HepG2 (cell line): ENCODE data around the gene DGKG. TPM values are rescaled to one million over a fixed set of nuclear protein-coding genes. Genes with fewer than 3 reads are reported as not detected.

Experiments used
- ATAC-seq: fragments of 200-7000 bp; cut with Tn5 transposase; 3 replicates; pipeline ENCODE4 v1.9.1; 2020; ENCODE audit warnings: mild to moderate bottlenecking, moderate library complexity
- BruUV-seq: library from RNA; stranded (reverse); fragments of 400-500 nt; replicated peaks from 2 replicates; lab custom pipeline; 2021; lab: Mats Ljungman, UMichigan
- CTCF ChIA-PET: fragments of 300-600 bp; formaldehyde crosslinking; extraction: SDS; loops from one replicate; lab custom pipeline; 2021; ENCODE audit warnings: low total read pairs, inconsistent platforms, low intra/inter-chr PET ratio; lab: Yijun Ruan, JAX
- POLR2A ChIA-PET: fragments of 350-600 bp; sonication (Branson Sonifier 250); formaldehyde crosslinking; loops from one replicate; lab custom pipeline; 2020; ENCODE audit warnings: antibody characterized with exemption, inconsistent platforms; lab: Yijun Ruan, JAX
- DNase-seq: peaks from one replicate; pipeline ENCODE4 v3.0.0-alpha.2; 2015; ENCODE audit warnings: low spot score
- FAIRE-seq: peaks from 3 replicates; lab custom pipeline; 2011; peaks lifted over from hg19 to GRCh38; lab: Jason Lieb, UNC
- H2AFZ ChIP-seq: one replicate; pipeline ENCODE4 v1.6.1; 2011; ENCODE audit warnings: low read length, inconsistent platforms
- H3K27ac ChIP-seq: fragments of 300-600 bp; 3 replicates; pipeline ENCODE4 v1.8.0; 2011; ENCODE audit warnings: mixed run types, mild to moderate bottlenecking, mixed read lengths, low read length, inconsistent platforms; ENCODE audit not compliant: insufficient read depth; ENCODE audit errors: extremely low read length
- H3K27me3 ChIP-seq, 2 experiments: fragments of 200-600 bp in 1 of 2; 2 replicates in 1 of 2; 3 replicates in 1 of 2; pipeline versions ENCODE4 v1.6.0 to v1.8.0; 2011; ENCODE audit warnings: low read length in 2 of 2, mild to moderate bottlenecking in 2 of 2, moderate library complexity in 2 of 2, inconsistent platforms in 1 of 2; ENCODE audit not compliant: insufficient read depth in 2 of 2, control insufficient read depth in 1 of 2
- H3K36me3 ChIP-seq, 2 experiments: fragments of 200-600 bp in 1 of 2; replicated peaks in 1 of 2; 2 replicates in 1 of 2; 3 replicates in 1 of 2; pipeline versions ENCODE4 v1.5.1 to v1.8.0; 2011; ENCODE audit warnings: low read length in 2 of 2, inconsistent platforms in 1 of 2; ENCODE audit not compliant: insufficient read depth in 2 of 2, control insufficient read depth in 1 of 2
- H3K4me1 ChIP-seq: 2 replicates; pipeline ENCODE4 v1.5.1; 2012; ENCODE audit warnings: low read length, inconsistent platforms; ENCODE audit not compliant: insufficient read depth
- H3K4me2 ChIP-seq: 2 replicates; pipeline ENCODE4 v1.6.0; 2011; ENCODE audit warnings: low read depth, low read length, inconsistent platforms
- H3K4me3 ChIP-seq, 3 experiments: fragments of 200-600 bp in 1 of 3; sonication (generic), shearing (Covaris generic) in 1 of 3; replicated peaks in 1 of 3; 2 replicates each; pipeline ENCODE4 v1.5.1; 2011 to 2016; ENCODE audit warnings: low read length in 3 of 3, inconsistent platforms in 2 of 3, low read depth in 2 of 3, mild to moderate bottlenecking in 2 of 3, control low read depth in 1 of 3, mixed read lengths in 1 of 3; ENCODE audit not compliant: insufficient read depth in 1 of 3
- H3K79me2 ChIP-seq: one replicate; pipeline ENCODE4 v1.6.1; 2011; ENCODE audit warnings: low read length, inconsistent platforms; ENCODE audit not compliant: insufficient read depth
- H3K9ac ChIP-seq: 2 replicates; pipeline ENCODE4 v1.6.0; 2011; ENCODE audit warnings: mild to moderate bottlenecking, low read depth, low read length, inconsistent platforms; ENCODE audit not compliant: insufficient read depth
- H3K9me3 ChIP-seq: 2 replicates; pipeline ENCODE4 v1.5.1; 2012; ENCODE audit warnings: mild to moderate bottlenecking, low read length
- H4K20me1 ChIP-seq: 2 replicates; pipeline ENCODE4 v1.6.0; 2011; ENCODE audit warnings: inconsistent platforms, mild to moderate bottlenecking, low read length, moderate library complexity; ENCODE audit not compliant: insufficient read depth
- AKAP8 ChIP-seq: sonication (generic); formaldehyde crosslinking; IDR thresholded peaks from 2 replicates; pipeline ENCODE4 v1.5.1; 2020; ENCODE audit warnings: mild to moderate bottlenecking, missing genetic modification reagents
- ESRRA ChIP-seq: sonication (generic); formaldehyde crosslinking; IDR thresholded peaks from 2 replicates; pipeline ENCODE4 v1.5.1; 2020; ENCODE audit warnings: mild to moderate bottlenecking, low read depth, missing genetic modification reagents
- KDM1A ChIP-seq: IDR thresholded peaks from 2 replicates; pipeline ENCODE4 v1.6.1; 2016; ENCODE audit warnings: missing compliant biosample characterization
- MED8 ChIP-seq: sonication (generic); formaldehyde crosslinking; IDR thresholded peaks from 2 replicates; pipeline ENCODE4 v1.8.1; 2023; ENCODE audit warnings: mild to moderate bottlenecking, missing genetic modification reagents; ENCODE audit not compliant: insufficient replicate concordance
- NBN ChIP-seq: fragments of 450-650 bp; conservative IDR thresholded peaks from 2 replicates; pipeline ENCODE4 v1.6.1; 2017
- NONO ChIP-seq, 2 experiments: fragments of 450-650 bp in 1 of 2; sonication (generic) in 1 of 2; formaldehyde crosslinking in 1 of 2; IDR thresholded peaks in 1 of 2; conservative IDR thresholded peaks in 1 of 2; 2 replicates each; pipeline versions ENCODE4 v1.6.1 to v1.8.0; 2017 to 2022; ENCODE audit warnings: mild to moderate bottlenecking in 1 of 2, missing genetic modification reagents in 1 of 2, moderate library complexity in 1 of 2
- NR2C2 ChIP-seq: sonication (generic); formaldehyde crosslinking; IDR thresholded peaks from 2 replicates; pipeline ENCODE4 v1.4.0; 2020; ENCODE audit warnings: missing genetic modification reagents, mild to moderate bottlenecking, moderate library complexity, borderline replicate concordance
- REXO4 ChIP-seq: sonication (generic); formaldehyde crosslinking; IDR thresholded peaks from 2 replicates; pipeline ENCODE4 v1.8.0; 2022; ENCODE audit warnings: missing genetic modification reagents, mild to moderate bottlenecking, borderline replicate concordance
- SMARCE1 ChIP-seq: fragments of 450-650 bp; IDR thresholded peaks from 2 replicates; pipeline ENCODE4 v1.6.1; 2017; ENCODE audit warnings: borderline replicate concordance
- ZNF333 ChIP-seq: sonication (generic); formaldehyde crosslinking; IDR thresholded peaks from 2 replicates; pipeline ENCODE4 v1.4.0; 2020; ENCODE audit warnings: mild to moderate bottlenecking, missing genetic modification reagents, borderline replicate concordance
- ZNF816 ChIP-seq: sonication (generic); formaldehyde crosslinking; IDR thresholded peaks from 2 replicates; pipeline ENCODE4 v1.8.0; 2022; ENCODE audit warnings: missing genetic modification reagents, mild to moderate bottlenecking, borderline replicate concordance
- ZNF878 ChIP-seq: sonication (generic); formaldehyde crosslinking; IDR thresholded peaks from 2 replicates; pipeline ENCODE4 v1.8.1; 2023; ENCODE audit warnings: mild to moderate bottlenecking, missing genetic modification reagents, moderate library complexity
- WGBS: methylation state at CpG from one replicate; pipeline ENCODE4 v1.1.6; 2017; ENCODE audit warnings: low lambda C conversion rate; 5-methylcytosine and 5-hydroxymethylcytosine counted together
- in situ Hi-C: cut with HindIII; loops from 2 replicates; pipeline ENCODE4 v1.10.0; 2017; ENCODE audit warnings: low pct_unique_long_range_greater_than_20kb; ENCODE audit not compliant: extremely low pct_ligation_motif_present
- intact Hi-C: fragments of 100-400 bp; cut with micrococcal nuclease; formaldehyde crosslinking; loops from one replicate; pipeline ENCODE4 v1.10.0; 2022; ENCODE audit not compliant: unreplicated experiment
- polyA plus RNA-seq, 8 experiments: library from polyadenylated mRNA; depleted of rRNA in 3 of 8; stranded (reverse) in 7 of 8; unstranded in 1 of 8; fragments of >200 nt; fragmentation: Illumina TruSeq in 4 of 8; extraction: Trizol in 4 of 8; gene quantifications; 2 replicates each; pipeline versions ENCODE4 v1.2.1 to v1.2.3, GENCODE V29; 2011 to 2016; ENCODE audit warnings: low read depth in 4 of 8, missing spikeins in 1 of 8, mixed read lengths in 1 of 8; ENCODE audit not compliant: insufficient read depth in 1 of 8
- total RNA-seq, 5 experiments: library from RNA; depleted of rRNA; stranded (reverse); fragments of >200 nt; fragmentation: Illumina TruSeq; extraction: Trizol; gene quantifications; 2 replicates each; pipeline ENCODE4 v1.2.3, GENCODE V29; 2016; ENCODE audit warnings: low read depth in 1 of 5
- TF ChIP-seq, protein P1 (sequence below): sonication (generic); formaldehyde crosslinking; IDR thresholded peaks from 2 replicates; pipeline ENCODE4; 2020; ENCODE audit warnings: missing genetic modification reagents, mild to moderate bottlenecking, borderline replicate concordance
- TF ChIP-seq, protein P2 (sequence below): sonication (generic); formaldehyde crosslinking; IDR thresholded peaks from 2 replicates; pipeline ENCODE4 v1.4.0; 2020; ENCODE audit warnings: mild to moderate bottlenecking, missing genetic modification reagents
- TF ChIP-seq, protein P3 (sequence below): sonication (generic); formaldehyde crosslinking; IDR thresholded peaks from 2 replicates; pipeline ENCODE4 v1.8.1; 2023; ENCODE audit warnings: missing genetic modification reagents, inconsistent platforms, borderline replicate concordance
- TF ChIP-seq, protein P4 (sequence below): IDR thresholded peaks from 2 replicates; pipeline ENCODE4 v1.6.1; 2016; ENCODE audit warnings: missing compliant biosample characterization, missing genetic modification reagents, borderline replicate concordance

DGKG gene
- total and polyA plus RNA-seq, 2 of the 13 experiments (the other 11 are each of a cell fraction or from before 2014, with no cell fraction given) = 3.8 to 6.2 TPM

DNA sequence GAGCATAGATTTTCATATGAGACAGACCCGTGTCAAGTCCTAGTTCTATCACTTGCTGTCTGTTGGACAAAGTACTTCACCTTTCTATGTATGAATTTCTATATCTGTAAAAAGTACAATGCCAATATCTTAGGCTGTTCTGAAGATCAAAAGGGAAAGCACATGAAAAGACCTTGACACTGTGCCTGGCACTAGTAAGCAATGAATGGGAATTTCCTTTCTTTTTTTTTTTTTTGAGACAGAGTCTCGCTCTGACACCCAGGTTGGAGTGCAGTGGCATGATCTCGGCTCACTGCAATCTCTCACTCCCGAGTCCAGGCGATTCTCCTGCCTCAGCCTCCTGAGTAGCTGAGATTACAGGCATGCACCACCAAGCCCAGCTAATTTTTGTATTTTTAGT is 217.8 kb downstream of the DGKG start:
- H3K4me3 ChIP-seq = no peak overlapping the region
- ATAC-seq (no peak), FAIRE-seq (no peak), DNase-seq (no peak)
- H3K36me3 ChIP-seq = no peaks in the 10 kb centered on the region
- H3K9me3 ChIP-seq = no peaks in the 10 kb centered on the region
- ChIA-PET POLR2A (no interaction called here), CTCF (no interaction called here)
- H3K4me1 ChIP-seq = no peaks in the 10 kb centered on the region
- intact Hi-C loops (no loop called here), in situ Hi-C loops (no loop called here)
- no TSS peak for BruUV-seq
- H3K4me2 ChIP-seq = no peak overlapping the region
- no peak overlapping the region for H3K27ac ChIP-seq
- no peaks in the 10 kb centered on the region for H3K79me2 ChIP-seq
- H4K20me1 ChIP-seq = no peaks in the 10 kb centered on the region
- no peak overlapping the region for H3K9ac ChIP-seq
- WGBS = 88% methylated on average over 5 of the region's 5 CpGs
- no peaks in the 10 kb centered on the region for H3K27me3 ChIP-seq
- H2AFZ ChIP-seq = no peak overlapping the region
- TF ChIP-seq NBN = no peak
- no peak for TF ChIP-seq KDM1A (CRISPR knock-in tag)
- TF ChIP-seq ZNF816 (CRISPR knock-in tag) = no peak
- TF ChIP-seq, protein P1, sequence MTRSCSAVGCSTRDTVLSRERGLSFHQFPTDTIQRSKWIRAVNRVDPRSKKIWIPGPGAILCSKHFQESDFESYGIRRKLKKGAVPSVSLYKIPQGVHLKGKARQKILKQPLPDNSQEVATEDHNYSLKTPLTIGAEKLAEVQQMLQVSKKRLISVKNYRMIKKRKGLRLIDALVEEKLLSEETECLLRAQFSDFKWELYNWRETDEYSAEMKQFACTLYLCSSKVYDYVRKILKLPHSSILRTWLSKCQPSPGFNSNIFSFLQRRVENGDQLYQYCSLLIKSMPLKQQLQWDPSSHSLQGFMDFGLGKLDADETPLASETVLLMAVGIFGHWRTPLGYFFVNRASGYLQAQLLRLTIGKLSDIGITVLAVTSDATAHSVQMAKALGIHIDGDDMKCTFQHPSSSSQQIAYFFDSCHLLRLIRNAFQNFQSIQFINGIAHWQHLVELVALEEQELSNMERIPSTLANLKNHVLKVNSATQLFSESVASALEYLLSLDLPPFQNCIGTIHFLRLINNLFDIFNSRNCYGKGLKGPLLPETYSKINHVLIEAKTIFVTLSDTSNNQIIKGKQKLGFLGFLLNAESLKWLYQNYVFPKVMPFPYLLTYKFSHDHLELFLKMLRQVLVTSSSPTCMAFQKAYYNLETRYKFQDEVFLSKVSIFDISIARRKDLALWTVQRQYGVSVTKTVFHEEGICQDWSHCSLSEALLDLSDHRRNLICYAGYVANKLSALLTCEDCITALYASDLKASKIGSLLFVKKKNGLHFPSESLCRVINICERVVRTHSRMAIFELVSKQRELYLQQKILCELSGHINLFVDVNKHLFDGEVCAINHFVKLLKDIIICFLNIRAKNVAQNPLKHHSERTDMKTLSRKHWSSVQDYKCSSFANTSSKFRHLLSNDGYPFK = no peak
- TF ChIP-seq, protein P2, sequence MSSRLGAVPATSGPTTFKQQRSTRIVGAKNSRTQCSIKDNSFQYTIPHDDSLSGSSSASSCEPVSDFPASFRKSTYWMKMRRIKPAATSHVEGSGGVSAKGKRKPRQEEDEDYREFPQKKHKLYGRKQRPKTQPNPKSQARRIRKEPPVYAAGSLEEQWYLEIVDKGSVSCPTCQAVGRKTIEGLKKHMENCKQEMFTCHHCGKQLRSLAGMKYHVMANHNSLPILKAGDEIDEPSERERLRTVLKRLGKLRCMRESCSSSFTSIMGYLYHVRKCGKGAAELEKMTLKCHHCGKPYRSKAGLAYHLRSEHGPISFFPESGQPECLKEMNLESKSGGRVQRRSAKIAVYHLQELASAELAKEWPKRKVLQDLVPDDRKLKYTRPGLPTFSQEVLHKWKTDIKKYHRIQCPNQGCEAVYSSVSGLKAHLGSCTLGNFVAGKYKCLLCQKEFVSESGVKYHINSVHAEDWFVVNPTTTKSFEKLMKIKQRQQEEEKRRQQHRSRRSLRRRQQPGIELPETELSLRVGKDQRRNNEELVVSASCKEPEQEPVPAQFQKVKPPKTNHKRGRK (CRISPR knock-in tag) = no peak
- no peak for TF ChIP-seq SMARCE1
- no peak for TF ChIP-seq ZNF333 (CRISPR knock-in tag)
- no peak for TF ChIP-seq ZNF878 (CRISPR knock-in tag)
- TF ChIP-seq, protein P3, sequence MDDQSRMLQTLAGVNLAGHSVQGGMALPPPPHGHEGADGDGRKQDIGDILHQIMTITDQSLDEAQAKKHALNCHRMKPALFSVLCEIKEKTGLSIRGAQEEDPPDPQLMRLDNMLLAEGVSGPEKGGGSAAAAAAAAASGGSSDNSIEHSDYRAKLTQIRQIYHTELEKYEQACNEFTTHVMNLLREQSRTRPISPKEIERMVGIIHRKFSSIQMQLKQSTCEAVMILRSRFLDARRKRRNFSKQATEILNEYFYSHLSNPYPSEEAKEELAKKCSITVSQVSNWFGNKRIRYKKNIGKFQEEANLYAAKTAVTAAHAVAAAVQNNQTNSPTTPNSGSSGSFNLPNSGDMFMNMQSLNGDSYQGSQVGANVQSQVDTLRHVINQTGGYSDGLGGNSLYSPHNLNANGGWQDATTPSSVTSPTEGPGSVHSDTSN (CRISPR knock-in tag) = no peak
- TF ChIP-seq MED8 (CRISPR knock-in tag) = no peak
- no peak for TF ChIP-seq AKAP8 (CRISPR knock-in tag)
- TF ChIP-seq ESRRA (CRISPR knock-in tag) = no peak
- no peak for TF ChIP-seq REXO4 (CRISPR knock-in tag)
- TF ChIP-seq, protein P4, sequence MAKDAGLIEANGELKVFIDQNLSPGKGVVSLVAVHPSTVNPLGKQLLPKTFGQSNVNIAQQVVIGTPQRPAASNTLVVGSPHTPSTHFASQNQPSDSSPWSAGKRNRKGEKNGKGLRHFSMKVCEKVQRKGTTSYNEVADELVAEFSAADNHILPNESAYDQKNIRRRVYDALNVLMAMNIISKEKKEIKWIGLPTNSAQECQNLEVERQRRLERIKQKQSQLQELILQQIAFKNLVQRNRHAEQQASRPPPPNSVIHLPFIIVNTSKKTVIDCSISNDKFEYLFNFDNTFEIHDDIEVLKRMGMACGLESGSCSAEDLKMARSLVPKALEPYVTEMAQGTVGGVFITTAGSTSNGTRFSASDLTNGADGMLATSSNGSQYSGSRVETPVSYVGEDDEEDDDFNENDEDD (CRISPR knock-in tag) = no peak
- no peak for TF ChIP-seq NR2C2 (CRISPR knock-in tag)
- no peak for TF ChIP-seq NONO (IDR thresholded peaks at IDR 0.05)
- TF ChIP-seq NONO (CRISPR knock-in tag; conservative IDR thresholded peaks at IDR 0.05) = no peak
